D721Med (cell line): Measurements from ENCODE around the gene UNC80.

Experiments
- DNase-seq: peaks from one replicate; pipeline ENCODE4 v3.0.0; 2011; ENCODE audit warnings: low spot score; ENCODE audit not compliant: insufficient read length
- FAIRE-seq: peaks from 2 replicates; lab custom pipeline; 2011; peaks lifted over from hg19 to GRCh38; lab: Jason Lieb, UNC
- CTCF ChIP-seq: IDR thresholded peaks from 2 replicates; pipeline ENCODE4 v1.5.1; 2012; ENCODE audit warnings: mild to moderate bottlenecking, control low read depth; ENCODE audit not compliant: insufficient read depth; ENCODE audit errors: missing control alignments

Gene UNC80

GRCh38 chr2:209942426-209942825, 170.8 kb downstream of the UNC80 start:
- DNase-seq (no peak), FAIRE-seq (no peak)
- TF ChIP-seq CTCF = no peak

GRCh38 chr2:209942936-209943605, 171.4 kb downstream of the UNC80 start:
- TF ChIP-seq CTCF = no peak
- FAIRE-seq (no peak), DNase-seq (no peak)

GRCh38 chr2:209943776-209944175, 172.1 kb downstream of the UNC80 start:
- DNase-seq (no peak), FAIRE-seq (no peak)
- TF ChIP-seq CTCF = no peak

GRCh38 chr2:209946539-209946938, 174.9 kb downstream of the UNC80 start:
- no peak for FAIRE-seq
- TF ChIP-seq CTCF = no peak
- no peak for DNase-seq

GRCh38 chr2:209956271-209956670, 184.6 kb downstream of the UNC80 start:
- no peak for TF ChIP-seq CTCF
- FAIRE-seq (no peak), DNase-seq (no peak)

GRCh38 chr2:209958016-209958415, 186.4 kb downstream of the UNC80 start:
- FAIRE-seq = no peak
- DNase-seq = no peak
- no peak for TF ChIP-seq CTCF

- no peak for FAIRE-seq
These were observed 188.4 kb downstream of the UNC80 start for GRCh38 chr2:209960045-209960444.

More at GRCh38 chr2:209960045-209960444, 188.4 kb downstream of the UNC80 start:
- TF ChIP-seq CTCF = no peak
- DNase-seq = no peak
